SHP77 treated with DMSO at 0.1 percent for 48 hours (cell line): Measurements from ENCODE around the gene FAM131C.
"Not testable (repeated sequence)": the region's sequence is repeated elsewhere in the genome, so short reads cannot be mapped to it uniquely, and the experiment has no call there.

Experiments used
- DNase-seq: peaks from one replicate; lab custom pipeline; 2025; lab: John Stamatoyannopoulos, UW

Gene FAM131C

DNA sequence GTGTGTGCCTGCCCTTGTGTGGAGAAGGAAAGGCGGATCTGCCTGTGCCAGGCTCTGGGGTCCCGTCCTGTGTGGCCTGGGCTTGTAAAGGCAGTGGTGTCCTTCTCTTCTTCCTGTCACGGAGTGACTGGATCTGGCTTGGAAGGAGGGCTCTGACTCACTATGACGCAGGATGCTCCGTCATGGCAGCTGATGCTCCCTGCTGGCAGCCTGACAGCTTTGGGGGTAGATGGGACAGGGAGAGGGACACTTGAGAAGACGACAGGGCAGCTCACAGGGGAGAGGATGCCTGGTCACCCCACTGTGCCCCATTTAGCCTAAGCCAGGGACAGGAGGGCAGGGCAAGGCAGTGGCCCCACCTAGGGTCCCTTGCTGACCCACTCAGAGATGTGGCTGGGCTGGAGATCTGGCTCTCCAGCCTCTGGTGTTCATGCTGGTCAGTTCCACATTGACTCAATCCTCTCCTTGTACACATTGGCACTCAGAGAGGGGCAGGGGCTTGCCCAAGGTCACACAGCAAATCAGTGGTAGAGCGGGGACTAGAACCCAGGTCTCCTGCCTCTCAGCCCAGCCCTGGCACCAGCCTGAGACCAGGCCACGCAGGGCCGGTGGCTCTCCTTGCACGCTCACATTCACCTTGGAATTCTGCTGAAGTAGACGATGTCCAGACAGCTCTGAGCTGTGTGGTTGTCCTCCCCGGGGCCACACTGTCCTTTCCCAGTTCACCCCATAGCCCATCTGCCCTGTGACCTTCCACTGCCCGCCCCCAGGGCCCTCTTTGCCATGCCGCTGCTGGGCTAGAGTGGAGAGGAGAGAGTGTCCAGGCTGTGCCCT is 2.8 kb upstream of the FAM131C start:
- peak; percentile 52 for DNase-seq

DNA sequence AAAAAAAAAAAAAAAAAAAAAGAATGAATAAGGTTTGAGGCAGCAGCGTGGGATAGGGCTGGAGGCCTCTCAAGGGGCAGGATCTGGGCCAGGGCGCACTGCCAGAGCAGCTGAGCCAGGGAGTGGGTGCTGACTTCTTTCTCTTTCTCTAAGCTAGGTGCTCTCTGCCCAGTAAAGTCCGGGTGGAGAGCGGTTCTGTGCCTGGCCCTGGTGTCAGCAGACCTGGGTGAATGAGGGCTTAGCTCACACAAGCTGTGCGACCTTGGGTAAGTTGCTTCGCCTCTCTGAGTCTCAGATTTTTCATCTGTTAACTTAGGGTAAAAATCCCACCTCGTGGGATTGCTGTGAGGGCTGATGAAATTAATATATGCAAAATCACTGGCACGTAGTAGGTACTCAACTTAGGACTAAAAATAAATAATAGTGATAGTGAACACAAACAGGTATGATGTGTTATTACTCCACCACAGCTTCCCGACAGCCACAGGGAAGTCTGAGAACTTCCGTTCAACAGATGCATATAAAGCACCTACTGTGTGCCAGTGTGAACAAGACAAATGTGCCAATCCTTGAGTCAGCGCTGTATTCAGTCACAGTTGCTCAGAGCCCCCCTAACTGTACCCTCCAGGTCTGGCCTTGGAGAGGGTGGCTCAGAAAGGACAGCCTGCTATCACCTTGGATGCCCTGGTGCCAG is 2.0 kb upstream of the FAM131C start:
- no peak for DNase-seq

DNA sequence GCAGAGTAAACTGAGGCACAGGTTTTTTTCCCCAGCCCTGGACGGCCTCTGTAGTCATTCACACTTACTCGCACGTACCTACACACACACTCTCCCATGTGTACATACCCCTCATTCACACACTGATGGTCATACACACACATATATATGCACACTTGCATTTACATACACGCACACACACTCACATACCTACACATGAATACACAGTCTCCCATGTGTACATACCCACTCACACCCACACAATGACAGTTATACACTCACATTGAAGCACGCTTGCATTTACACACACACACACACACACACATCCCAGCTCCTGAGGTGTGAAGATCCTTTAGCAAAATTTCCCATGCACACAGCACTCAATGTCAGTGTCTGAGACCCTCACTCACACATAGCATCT is 766 bp upstream of the FAM131C start:
- DNase-seq, result no peak

DNA sequence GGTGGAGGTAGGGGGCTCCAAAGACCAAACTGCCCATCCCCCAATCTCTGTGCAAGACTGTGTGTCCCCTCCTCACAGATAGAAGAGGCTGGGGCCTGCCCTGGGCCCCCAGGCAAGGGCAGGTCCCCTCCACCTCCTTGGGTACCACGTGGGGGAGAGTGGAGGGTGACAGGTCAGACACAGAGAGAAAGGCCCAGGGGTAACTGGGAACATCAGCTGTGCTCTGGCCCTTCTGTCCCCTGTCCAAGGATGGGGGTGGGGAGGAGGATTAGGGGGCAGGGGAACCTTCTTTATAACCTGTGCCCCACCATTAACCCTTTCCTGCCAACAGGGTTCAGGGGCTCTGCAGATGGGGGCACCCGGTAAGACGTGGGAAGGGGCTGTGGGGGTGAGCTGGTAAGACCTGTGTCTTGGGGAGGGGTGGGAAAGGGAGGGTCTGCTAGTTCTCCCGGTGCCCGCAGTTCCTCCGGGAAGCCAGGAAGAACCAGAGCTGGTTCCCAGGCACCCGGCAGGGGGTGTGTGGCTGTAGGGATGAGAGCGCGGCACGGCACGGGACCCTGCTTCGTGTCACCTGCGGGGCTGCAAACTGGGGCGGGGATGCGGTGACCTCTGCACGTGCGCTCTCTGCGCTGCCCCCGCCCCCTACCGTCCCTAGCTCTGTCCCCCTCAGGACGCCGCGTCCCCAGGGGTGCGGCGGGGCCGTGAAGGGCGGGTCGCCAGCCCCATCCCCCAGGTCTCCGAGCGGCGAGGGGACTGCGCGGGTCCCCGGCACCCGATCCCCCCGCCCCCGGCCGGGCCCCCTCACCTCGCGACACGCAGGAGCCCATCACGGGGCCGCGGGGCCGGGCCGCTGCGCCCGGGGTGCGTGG is 601 bp downstream of the FAM131C start:
- DNase-seq, result no peak

DNA sequence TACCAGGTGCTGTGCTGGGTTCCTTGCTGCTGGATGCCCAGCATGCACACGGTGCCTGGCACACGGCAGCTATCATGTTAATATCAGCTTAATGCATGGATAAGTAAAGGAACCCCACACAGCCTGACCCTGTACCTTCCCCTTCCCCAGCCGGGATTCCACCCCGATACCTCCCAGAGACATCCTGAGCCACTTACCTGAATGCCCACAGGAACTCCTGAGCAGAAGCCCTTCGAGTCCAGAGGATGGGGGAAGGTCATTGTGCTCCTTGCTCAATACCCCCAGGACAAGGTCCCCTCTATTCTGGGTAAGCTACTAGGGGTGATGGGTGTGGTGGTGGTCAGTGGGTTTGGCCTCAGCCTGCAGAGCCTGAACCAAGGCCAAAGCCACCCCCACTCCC is 1.4 kb downstream of the FAM131C start:
- no peak for DNase-seq

- no peak for DNase-seq
These were observed 1.8 kb downstream of the FAM131C start for GRCh38 chr1:16071614-16072013.

- DNase-seq, result no peak
These were observed 2.7 kb downstream of the FAM131C start for GRCh38 chr1:16070640-16071355.

GRCh38 chr1:16068356-16069270 is 4.8 kb downstream of the FAM131C start:
- DNase-seq, result no peak

- no peak for DNase-seq
These were observed 5.5 kb downstream of the FAM131C start for GRCh38 chr1:16067933-16068332.

- no peak for DNase-seq
These were observed 6.2 kb downstream of the FAM131C start for GRCh38 chr1:16067127-16067768.

DNA sequence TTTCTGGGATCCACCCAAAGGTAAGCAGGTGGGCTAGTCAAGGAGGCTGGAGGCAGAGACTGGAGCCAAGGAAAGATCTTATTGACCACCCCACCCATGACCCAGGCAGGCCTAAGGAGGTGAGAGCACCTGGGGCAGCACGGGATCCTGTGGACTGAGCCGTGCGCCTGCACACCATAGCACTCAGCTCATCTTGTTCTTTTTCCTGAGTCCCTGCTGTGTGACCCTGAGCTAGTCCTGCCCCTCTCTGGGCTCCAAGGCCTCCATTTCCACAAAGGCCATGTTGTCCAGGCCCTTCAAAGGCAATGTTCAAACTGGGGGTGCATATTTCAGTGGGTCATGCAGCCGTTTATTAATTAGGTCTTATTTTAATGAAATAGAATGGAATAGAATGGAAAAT is 7.2 kb downstream of the FAM131C start:
- no peak for DNase-seq

GRCh38 chr1:16065269-16065576 is 8.2 kb downstream of the FAM131C start:
- no peak for DNase-seq

DNA sequence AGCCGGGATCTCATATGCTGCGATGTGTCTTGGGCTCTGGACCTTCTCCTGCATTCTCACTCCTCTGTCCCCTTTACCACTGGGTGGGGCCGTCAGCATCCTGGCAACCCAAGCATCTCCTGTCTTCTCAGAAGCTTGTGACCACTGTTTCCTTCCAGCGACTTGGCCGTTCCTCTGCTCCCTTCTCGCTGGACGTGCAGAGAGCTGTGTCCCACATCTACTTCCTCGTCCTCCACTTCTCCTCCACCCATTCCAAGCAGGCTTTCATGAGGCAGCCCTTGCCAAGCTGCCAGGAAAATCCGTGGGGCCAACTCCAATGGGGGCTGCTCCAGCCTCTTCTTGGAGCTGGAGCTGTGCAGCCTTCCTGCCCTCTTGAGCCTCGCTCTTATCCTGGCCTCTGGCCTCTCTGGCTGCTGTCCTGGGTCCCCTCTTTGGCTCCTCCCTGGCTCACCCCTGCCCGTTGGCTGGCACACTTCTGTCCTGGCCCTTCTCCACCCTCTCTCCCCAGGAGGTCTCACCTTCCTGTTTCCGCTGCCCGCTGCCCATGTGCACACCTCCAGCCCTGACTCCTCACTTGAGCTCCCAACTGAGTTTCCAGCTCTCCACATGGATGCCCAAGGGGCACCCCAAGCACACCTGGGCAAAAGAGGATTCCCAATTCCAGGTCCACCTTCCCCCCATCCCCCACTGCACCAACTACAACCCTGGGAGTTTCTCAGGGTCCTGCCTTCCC is 8.7 kb downstream of the FAM131C start:
- no peak for DNase-seq

GRCh38 chr1:16063921-16064320 is 9.5 kb downstream of the FAM131C start:
- DNase-seq, result no peak

DNA sequence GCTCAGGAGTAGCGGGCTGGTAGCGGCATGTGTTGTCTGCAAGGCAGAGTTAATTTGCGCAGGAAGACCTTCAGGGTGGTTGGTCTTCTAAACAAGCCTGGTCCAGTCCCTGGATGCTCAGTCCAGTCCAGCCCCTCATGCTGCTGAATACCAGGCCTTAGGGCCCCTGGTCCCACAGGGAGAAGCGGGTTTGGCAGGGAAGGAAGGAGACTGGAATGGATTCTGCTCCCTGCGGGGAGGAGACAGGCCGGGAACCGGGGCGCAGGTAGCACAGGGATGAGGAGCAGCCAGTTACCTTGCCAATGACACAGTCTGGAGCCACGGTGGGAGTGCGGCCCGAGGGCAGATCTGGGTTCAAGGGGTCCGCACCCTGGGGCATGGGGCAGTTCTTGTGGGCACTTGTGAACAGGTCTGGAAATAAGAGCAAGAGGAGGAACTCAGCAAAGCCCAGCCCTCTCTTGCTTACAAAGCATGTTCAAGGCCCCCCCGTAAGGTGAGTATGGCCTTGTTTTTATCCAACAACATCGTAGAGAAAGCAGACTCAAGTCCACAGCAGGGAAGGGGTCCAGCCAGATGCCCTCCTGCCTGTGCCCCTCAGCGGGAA is 10.1 kb downstream of the FAM131C start:
- no peak for DNase-seq

- not testable (repeated sequence) for DNase-seq
These were observed 10.8 kb downstream of the FAM131C start for GRCh38 chr1:16062687-16063075.

GRCh38 chr1:16061989-16062686 is 11.3 kb downstream of the FAM131C start:
- not testable (repeated sequence) for DNase-seq

DNA sequence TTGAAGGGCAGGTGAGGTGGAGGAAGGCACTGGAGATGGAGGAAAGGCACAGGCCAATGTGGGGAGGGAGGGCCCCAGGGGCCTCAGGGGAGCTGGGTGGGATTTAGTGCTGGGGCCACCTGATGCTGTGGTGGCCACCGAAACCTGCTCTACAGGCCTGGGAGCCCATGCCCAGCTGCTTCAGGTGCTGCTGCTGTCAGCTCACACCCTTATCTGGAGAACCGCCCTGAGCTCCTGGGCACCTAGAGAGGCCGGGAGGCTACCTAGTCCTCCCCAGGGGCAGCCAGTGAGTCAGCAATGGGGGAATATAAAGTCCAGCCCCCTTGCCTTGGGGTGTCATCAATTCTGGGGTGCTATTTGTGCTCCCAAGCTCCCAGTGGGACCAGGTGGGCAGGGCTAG is 12.2 kb downstream of the FAM131C start:
- DNase-seq, result no peak
